ENCODE measurements around the gene ASB10. TPM values are rescaled to one million over a fixed set of nuclear protein-coding genes. Genes with fewer than 3 reads are reported as not detected.

ASB10 gene
- total and polyA plus RNA-seq, 2 experiments from 2014 or later = not detected

- TF ChIP-seq CTCF (conservative IDR thresholded peaks at IDR 0.05; ENCODE audit: low read depth in 2 of 2) = no peak
- no peak for TF ChIP-seq EZH2phosphoT487 (IDR thresholded peaks at IDR 0.05; ENCODE audit: unreplicated experiment)
- TF ChIP-seq EZH2 (IDR thresholded peaks at IDR 0.05; ENCODE audit: low read depth, unreplicated experiment) = no peak
- TF ChIP-seq ZNF114 (CRISPR knock-in tag; IDR thresholded peaks at IDR 0.05) = no peak
- TF ChIP-seq, protein P1, sequence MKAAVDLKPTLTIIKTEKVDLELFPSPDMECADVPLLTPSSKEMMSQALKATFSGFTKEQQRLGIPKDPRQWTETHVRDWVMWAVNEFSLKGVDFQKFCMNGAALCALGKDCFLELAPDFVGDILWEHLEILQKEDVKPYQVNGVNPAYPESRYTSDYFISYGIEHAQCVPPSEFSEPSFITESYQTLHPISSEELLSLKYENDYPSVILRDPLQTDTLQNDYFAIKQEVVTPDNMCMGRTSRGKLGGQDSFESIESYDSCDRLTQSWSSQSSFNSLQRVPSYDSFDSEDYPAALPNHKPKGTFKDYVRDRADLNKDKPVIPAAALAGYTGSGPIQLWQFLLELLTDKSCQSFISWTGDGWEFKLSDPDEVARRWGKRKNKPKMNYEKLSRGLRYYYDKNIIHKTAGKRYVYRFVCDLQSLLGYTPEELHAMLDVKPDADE (IDR thresholded peaks at IDR 0.05) = no peak
- TF ChIP-seq REST (IDR thresholded peaks at IDR 0.05; ENCODE audit: unreplicated experiment) = no peak
- no peak for TF ChIP-seq ZNF331 (CRISPR knock-in tag; IDR thresholded peaks at IDR 0.05; ENCODE audit: low read depth)
Observed at GRCh38 chr7:151178236-151178635, 8.8 kb downstream of the ASB10 start (continued).

- no peak overlapping the region for H3K4me3 ChIP-seq
- no peak for TF ChIP-seq EZH2 (IDR thresholded peaks at IDR 0.05; ENCODE audit: low read depth, unreplicated experiment)
- no peak for TF ChIP-seq REST (IDR thresholded peaks at IDR 0.05; ENCODE audit: unreplicated experiment)
- TF ChIP-seq ZNF331 (CRISPR knock-in tag; IDR thresholded peaks at IDR 0.05; ENCODE audit: low read depth) = no peak
- no peak for TF ChIP-seq POLR2AphosphoS5 (IDR thresholded peaks at IDR 0.05; ENCODE audit: low read depth)
- no peak for TF ChIP-seq CTCF (conservative IDR thresholded peaks at IDR 0.05; ENCODE audit: low read depth in 2 of 2)
- TF ChIP-seq JUNB (IDR thresholded peaks at IDR 0.05; ENCODE audit: unreplicated experiment) = no peak
- no peak for TF ChIP-seq CREB1 (CRISPR knock-in tag; IDR thresholded peaks at IDR 0.05; ENCODE audit: low read depth)
- TF ChIP-seq ZNF114 (CRISPR knock-in tag; IDR thresholded peaks at IDR 0.05) = no peak
Observed at GRCh38 chr7:151177310-151177709, 9.7 kb downstream of the ASB10 start.

More at GRCh38 chr7:151177310-151177709, 9.7 kb downstream of the ASB10 start:
- Histone ChIP-seq H3K4me1 (ENCODE audit: insufficient read depth) (no peaks in the 10 kb centered on the region), H3K27ac (ENCODE audit: low read depth) (no peak overlapping the region), H3K79me2 (replicated peaks; ENCODE audit: insufficient read depth) (no peaks in the 10 kb centered on the region), H2AFZ (no peak overlapping the region), H3K27me3 (ENCODE audit: insufficient read depth) (peaks cover 38% of the 10 kb centered on the region), H3F3A (replicated peaks; ENCODE audit: low read depth) (no peaks in the 10 kb centered on the region), H3K9me2 (ENCODE audit: insufficient read depth) (0 out of 2 replicates have a peak, but pooled peaks cover 5% of the 10 kb centered on the region), H3K36me3 (ENCODE audit: insufficient read depth) (no peaks in the 10 kb centered on the region), H3K4me2 (no peak overlapping the region), H4K20me1 (replicated peaks; ENCODE audit: insufficient read depth) (no peaks in the 10 kb centered on the region)
- Mint-ChIP-seq H3K27me3 (ENCODE audit: insufficient read depth, low read depth, poor library complexity) (peaks cover 34% of the 10 kb centered on the region), H3K36me3 (ENCODE audit: low read depth) (peaks cover 13% of the 10 kb centered on the region; the same call in 2 of the 3 replicates), H3K9me3 (peaks cover 26% of the 10 kb centered on the region), H3K4me3 (no peak overlapping the region), H3K27ac (no peak overlapping the region), H3K4me1 (peaks cover 15% of the 10 kb centered on the region)
- DNase-seq (ENCODE audit: low spot score) (no peak), ATAC-seq (no peak)
